HG02885 (cell line): Measurements from ENCODE around the gene RNF148.

ENCODE experiments used
- ATAC-seq: cut with Tn5 transposase; IDR thresholded peaks from one replicate; pipeline ENCODE4 v1.9.1; 2021; ENCODE audit warnings: mild to moderate bottlenecking; ENCODE audit not compliant: unreplicated experiment, poor library complexity

RNF148 gene, protein sequence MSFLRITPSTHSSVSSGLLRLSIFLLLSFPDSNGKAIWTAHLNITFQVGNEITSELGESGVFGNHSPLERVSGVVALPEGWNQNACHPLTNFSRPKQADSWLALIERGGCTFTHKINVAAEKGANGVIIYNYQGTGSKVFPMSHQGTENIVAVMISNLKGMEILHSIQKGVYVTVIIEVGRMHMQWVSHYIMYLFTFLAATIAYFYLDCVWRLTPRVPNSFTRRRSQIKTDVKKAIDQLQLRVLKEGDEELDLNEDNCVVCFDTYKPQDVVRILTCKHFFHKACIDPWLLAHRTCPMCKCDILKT

DNA sequence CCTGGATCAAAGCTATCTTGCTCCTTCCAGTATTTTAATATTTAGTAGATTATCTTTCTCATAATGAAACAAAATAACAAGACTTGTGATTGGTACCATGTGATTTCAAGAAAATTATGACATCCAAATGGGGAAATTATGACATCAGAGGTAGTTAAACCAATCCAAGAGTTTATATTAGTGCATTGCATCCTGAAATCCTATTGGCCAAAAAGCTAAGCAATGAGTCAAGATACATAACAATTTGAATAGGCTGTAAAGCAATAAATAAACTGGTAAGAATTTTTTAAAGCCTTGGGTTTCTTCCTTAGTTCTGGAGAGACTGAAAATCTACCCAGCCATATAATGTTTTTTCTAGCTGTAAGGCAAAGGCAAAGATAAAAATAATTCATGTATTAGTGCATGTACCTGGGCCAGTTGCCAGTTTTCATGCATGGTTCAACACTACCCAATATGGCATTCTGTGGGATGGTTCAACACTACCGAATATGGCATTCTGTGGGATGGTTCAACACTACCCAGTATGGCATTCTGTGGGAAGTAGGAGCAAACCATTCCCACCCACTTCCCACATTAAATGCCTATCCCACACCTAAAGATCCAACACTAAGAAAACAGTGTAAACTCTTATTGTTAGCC is at the start of gene RNF148:
Gene RNF148, minus strand, starts transcription at position 51 of the 639 bp plus-strand sequence. CDS start 172 bp downstream, outside the sequence.
- ATAC-seq = no peak

DNA sequence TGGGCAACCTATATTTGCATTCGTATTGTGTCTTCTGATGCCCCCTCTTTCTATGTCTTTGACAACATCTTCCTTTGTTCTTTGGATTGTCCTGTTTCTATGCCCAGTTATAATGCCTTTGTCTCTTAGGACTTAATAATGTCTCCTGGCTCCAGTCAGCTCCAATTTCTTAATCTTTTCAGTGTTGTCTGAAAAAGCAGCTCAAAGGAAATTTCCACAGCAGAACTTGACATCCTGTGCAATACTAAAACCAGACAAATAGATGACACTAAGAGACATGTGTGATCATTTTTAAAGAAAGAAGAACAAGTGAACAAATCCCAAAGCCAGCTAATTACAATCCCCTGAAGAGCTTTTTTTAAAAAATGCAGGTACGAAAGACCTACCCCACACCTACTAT is 47.7 kb upstream of the RNF148 start:
- ATAC-seq = no peak

DNA sequence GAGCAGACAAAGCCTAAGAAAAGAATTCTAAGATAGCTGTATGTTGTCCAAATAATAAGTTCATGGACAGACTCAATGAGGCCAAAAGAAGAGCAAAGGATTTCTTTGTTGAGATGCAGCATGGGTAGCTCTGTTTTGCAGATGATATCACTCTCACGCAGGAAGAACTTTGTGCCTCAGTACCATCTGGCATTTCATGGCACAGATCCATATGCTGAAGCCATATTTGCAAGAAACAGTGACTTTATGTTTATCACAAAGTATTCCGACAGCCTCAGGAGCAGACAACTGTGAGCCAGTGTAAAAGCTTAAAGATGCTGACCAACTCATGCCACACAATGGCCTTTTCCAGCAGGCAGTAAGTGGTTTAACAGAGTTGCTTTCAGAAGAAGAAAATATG is 45.5 kb upstream of the RNF148 start:
- no peak for ATAC-seq

GRCh38 chr7:122746948-122747347 is 44.2 kb upstream of the RNF148 start:
- no peak for ATAC-seq

GRCh38 chr7:122743211-122743610 is 40.5 kb upstream of the RNF148 start:
- ATAC-seq = no peak

DNA sequence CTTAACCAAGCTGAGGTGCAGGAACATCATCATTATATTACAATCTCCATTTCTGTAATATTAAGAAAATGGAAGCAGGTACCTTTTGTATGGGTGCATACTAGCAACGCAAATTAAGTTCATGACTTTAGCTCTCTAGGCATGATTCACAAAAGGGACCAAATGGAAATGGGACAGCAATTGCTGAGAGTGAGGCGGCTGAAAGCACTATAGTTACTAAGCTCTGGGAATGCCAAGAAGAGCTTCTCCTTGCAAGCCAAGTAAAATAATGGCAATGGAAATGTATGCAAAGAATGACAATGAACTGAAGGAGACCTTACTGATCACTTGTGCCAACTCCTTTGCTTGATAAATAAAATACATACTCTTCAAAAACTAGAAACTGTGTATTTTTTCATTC is 36.2 kb upstream of the RNF148 start:
- no peak for ATAC-seq

DNA sequence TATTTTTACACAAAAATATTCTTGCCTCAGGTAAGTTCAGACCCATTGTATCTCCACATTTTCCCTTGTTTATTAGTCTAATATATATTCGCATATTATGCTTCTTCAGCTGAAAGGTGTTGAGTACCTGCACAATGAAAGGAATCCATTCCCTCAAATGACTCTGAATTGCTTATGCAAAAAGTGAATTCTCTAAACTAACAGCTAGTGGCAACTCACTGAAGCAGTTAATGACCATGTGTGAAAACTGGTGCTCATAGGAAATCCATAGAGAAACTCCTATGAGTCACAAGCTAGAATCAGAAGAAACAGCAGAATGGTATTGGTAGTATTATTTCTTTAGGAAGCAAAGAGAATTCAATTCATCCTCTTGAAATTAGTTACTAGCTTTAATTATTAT is 33.5 kb upstream of the RNF148 start:
- ATAC-seq = no peak

DNA sequence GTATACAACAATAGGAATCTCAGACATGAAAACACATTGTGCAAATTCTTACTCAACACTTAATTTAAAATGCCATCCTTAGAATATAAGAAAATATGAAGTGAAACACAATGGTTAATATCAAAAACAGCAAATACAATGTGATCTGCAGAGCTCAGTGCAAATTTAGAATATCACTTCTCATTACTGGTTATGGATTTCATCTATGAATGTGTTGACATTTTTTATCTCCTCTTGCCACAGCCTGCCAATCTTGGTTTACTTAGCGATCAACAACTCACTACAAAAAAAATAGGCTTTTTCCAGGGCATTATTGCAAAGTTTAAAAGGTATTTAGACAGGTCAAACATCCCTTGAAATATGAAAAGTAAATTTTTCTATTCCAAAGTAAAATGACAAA is 25.0 kb upstream of the RNF148 start:
- no peak for ATAC-seq

- ATAC-seq = no peak
Observed at GRCh38 chr7:122727354-122727753, 24.6 kb upstream of the RNF148 start.

- no peak for ATAC-seq
Observed at GRCh38 chr7:122726881-122727280, 24.2 kb upstream of the RNF148 start.

DNA sequence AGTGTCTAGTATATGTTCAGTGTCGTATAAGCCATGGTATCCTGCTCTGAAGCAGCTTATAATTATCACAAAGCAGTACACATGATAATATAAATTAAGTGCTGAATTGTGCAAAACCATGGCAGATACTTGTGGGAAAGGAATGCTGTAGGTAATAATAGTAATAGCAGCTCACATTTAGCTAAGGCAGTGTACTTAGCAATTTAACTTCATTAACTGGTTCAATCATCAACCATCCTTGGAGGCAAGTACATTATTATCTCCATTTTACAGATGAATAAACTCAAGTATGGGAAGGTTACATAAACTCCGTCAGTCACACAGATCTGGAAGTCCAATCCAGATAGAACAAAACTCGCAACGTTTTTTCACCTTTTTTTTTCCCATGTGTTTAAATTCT is 21.6 kb upstream of the RNF148 start:
- no peak for ATAC-seq

DNA sequence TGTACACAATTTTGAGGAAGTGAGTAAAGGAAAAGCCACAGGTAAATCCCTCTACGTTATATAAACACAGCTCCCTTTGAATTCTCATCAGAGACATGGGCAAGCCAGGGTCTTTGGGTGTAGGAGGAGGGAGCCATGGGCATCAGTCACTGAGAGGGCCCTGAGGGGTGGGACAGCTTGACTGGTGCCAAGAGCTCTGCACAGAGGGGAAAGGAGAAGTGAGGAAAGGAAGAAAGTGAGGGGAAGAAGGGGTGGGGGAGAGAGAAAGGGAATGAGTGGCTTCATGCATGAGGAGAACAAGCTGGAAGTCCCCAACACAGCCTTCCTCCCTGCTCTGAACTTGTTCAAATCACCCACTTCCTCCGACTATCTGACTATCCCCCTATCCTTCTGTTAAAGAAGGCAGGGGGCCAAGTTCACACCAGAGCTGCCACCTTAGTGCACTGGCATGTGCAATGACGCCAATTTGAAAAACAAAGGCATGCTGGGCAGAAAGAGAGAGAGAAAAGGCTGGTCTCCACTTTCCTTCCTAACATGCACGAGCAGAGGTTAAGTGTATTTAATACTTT is 16.4 kb upstream of the RNF148 start:
- no peak for ATAC-seq

GRCh38 chr7:122717356-122718089 is 14.8 kb upstream of the RNF148 start:
- ATAC-seq = no peak

- no peak for ATAC-seq
Observed at GRCh38 chr7:122715183-122715582, 12.5 kb upstream of the RNF148 start.

GRCh38 chr7:122710916-122711315 is 8.2 kb upstream of the RNF148 start:
- ATAC-seq = no peak

DNA sequence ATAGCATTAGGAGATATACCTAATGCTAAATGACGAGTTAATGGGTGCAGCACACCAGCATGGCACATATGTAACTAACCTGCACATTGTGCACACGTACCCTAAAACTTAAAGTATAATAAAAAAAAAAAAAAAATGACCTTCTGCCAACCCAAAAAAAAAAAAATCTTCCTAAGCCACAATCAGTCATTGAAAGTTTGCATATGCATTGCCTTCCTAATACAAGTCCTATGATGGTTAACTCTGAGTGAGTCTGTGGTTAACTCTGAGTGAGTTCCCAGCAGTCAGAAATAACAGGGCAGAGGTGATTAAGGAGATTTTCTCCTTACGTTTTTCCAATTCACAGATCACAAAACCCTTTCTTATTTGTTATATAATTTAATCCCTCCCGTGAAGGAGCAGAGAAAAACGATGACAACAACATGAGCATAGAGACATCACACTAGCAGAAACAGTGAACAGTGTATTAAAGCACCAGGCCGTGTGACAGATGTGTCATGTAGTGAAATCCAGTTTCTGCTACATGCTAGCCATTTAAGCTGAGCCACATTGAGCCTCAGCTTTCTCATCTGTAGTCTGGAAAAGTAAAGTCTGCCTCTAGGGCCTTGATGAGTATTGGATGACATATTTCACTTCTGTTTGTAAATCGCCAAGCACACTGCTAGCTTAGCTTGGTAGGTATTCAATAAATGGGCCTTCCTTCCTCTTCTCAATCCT is 7.4 kb upstream of the RNF148 start:
- no peak for ATAC-seq

- ATAC-seq = no peak
Observed at GRCh38 chr7:122706836-122707235, 4.1 kb upstream of the RNF148 start.

- no peak for ATAC-seq
Observed at GRCh38 chr7:122699017-122699416, 3.7 kb downstream of the RNF148 start, which contains the start of gene RNF133. Gene RNF133, minus strand, starts transcription at chr7:122699117. Its CDS starts 199 bp downstream, at chr7:122698918.

DNA sequence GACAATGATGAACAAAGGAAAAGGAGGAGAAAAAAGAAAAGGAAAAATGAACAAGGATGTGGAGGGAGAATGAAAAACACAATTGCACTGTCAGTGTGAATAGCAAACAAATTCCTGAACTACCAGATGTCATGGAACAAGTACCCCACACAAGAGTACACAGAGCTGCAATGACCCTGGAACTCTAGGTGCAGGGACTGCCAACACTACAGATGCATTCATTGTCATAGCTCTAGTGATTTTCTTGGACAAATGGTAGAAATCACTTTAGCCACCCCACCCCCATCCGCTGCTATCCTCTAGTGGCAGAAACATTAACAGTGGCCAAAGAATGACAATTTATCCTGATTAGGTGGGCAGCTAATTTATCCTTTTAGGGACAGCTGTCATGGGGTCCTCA is 6.9 kb downstream of the RNF148 start:
- no peak for ATAC-seq

- no peak for ATAC-seq
Observed at GRCh38 chr7:122694697-122695096, 8.0 kb downstream of the RNF148 start.
